GM13976 (cell line): ENCODE measurements around the gene LMAN2.

ENCODE experiments used
- DNase-seq: peaks from one replicate; pipeline ENCODE4 v3.0.0; 2012; ENCODE audit warnings: low spot score
- CTCF ChIP-seq: IDR thresholded peaks from 2 replicates; pipeline ENCODE4 v1.5.1; 2012; ENCODE audit warnings: borderline replicate concordance, mild to moderate bottlenecking; ENCODE audit not compliant: insufficient read depth; ENCODE audit errors: extremely low read depth, missing control alignments, control extremely low read depth
- in situ Hi-C: fragments of 300-500 bp; cut with MboI; formaldehyde crosslinking; loops from one replicate; pipeline ENCODE4 v1.12.0; 2022; ENCODE audit warnings: low sequenced_read_pairs, mixed read lengths, inconsistent platforms; ENCODE audit not compliant: unreplicated experiment

Gene LMAN2

DNA sequence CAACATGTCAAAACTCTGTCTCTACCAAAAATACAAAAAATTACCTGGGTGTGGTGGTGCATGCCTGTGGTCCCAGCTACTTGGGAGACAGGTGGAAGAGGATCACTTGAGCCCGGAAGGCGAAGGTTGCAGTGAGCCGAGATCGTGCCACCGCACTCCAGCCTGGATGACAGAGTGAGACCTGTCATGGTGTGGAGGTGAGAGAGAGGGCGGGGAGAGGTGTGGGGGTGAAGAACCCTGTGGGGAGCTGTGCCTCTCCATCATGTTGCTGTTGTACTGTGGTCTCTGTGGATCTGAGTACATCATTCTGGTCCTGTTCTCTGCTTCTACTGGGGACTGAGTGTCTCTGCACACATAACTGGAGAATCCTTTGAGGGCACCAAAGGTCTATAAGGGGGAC lies 21.4 kb upstream of the LMAN2 start:
- in situ Hi-C loops = no loop called here
- TF ChIP-seq CTCF = no peak
- DNase-seq = no peak

- no peak for TF ChIP-seq CTCF
- in situ Hi-C loops = no loop called here
Measured at GRCh38 chr5:177372034-177372896, 20.8 kb upstream of the LMAN2 start.

GRCh38 chr5:177371120-177372033 lies 19.9 kb upstream of the LMAN2 start:
- TF ChIP-seq CTCF = no peak
- in situ Hi-C loops = no loop called here

More at GRCh38 chr5:177372034-177372896, 20.8 kb upstream of the LMAN2 start:
- DNase-seq = no peak

DNA sequence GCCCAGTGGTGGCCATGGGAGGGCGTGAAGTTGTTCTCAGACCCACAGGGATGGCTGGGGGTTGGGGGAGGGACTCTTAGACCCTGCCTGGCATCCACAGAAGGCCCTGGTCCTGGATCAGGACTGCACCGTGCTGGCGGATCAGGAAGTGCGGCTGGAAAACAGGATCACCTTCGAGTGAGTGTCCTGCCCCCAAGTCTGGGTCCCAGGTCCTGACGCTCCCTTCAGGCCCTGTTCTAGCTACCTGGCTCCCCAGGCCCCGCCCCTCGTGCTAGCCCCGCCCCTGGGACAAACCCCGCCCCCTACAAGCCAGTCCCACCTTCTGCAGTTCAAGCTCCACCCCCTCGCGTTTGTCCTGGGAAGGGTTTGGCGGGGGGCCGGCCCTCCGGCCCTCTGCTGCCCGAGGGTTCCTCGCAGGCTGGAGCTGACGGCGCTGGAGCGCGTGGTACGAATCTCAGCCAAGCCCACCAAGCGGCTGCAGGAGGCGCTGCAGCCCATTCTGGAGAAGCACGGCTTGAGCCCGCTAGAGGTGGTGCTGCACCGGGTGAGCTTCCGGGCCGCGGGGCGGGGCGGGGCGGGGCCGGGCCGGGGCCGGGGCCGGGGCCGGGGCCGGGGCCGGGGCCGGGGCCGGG lies 19.1 kb upstream of the LMAN2 start:
- in situ Hi-C loops = no loop called here
- DNase-seq = peak; percentile 81
- TF ChIP-seq CTCF = peak; percentile 17

More at GRCh38 chr5:177371120-177372033, 19.9 kb upstream of the LMAN2 start:
- no peak for DNase-seq

GRCh38 chr5:177369645-177370440 lies 18.4 kb upstream of the LMAN2 start:
- in situ Hi-C loops = no loop called here

More at GRCh38 chr5:177369645-177370440, 18.4 kb upstream of the LMAN2 start:
- TF ChIP-seq CTCF = no peak
- no peak for DNase-seq
